HG02798 (cell line): ENCODE results near the gene OR51G2.

Source experiments
- ATAC-seq: cut with Tn5 transposase; IDR thresholded peaks from one replicate; pipeline ENCODE4 v1.9.1; 2021; ENCODE audit warnings: mild to moderate bottlenecking; ENCODE audit not compliant: unreplicated experiment, poor library complexity

OR51G2 gene

DNA sequence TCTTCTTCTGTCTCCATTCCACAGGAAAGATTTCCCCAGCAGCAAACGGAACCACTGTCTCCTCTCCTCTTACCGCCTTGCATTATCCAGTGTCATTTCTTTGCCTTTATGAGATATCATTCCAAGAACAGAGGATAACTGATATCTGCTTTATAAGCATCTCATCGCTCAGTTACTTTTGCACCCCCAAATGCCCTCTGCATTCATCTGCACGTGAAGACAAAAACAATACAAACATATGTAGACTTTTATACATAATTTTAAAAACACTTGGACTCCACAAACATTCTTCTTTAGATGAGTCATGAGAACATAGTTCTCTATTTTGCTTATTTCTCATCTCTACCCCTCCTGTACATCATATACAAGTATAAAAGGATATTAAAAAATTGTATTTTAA is 38.0 kb downstream of the OR51G2 start:
- ATAC-seq = no peak

- no peak for ATAC-seq
Observed at GRCh38 chr11:4865855-4866254, 53.3 kb downstream of the OR51G2 start.

GRCh38 chr11:4863876-4864275 is 55.3 kb downstream of the OR51G2 start:
- ATAC-seq = no peak
